ENCODE results near the gene TYMS. TPM values are rescaled to one million over a fixed set of nuclear protein-coding genes. Genes with fewer than 3 reads are reported as not detected.

The TYMS gene
- total RNA-seq, 1 experiment from 2014 or later, result 202 TPM

- Histone ChIP-seq H3K4me3 (ENCODE audit: low read depth in 2 of 2, low read length in 2 of 2) (no peak overlapping the region), H3K9me3 (ENCODE audit: control insufficient read depth, insufficient read depth, low read depth, low read length) (no peaks in the 10 kb centered on the region), H3K27me3 (ENCODE audit: control insufficient read depth, insufficient read depth, low read length) (no peaks in the 10 kb centered on the region), H3K4me1 (ENCODE audit: control insufficient read depth, insufficient read depth, low read length) (peaks cover 7% of the 10 kb centered on the region; the same call in 1 of the 2 replicates), H3K36me3 (ENCODE audit: control insufficient read depth, insufficient read depth, low read length) (no peaks in the 10 kb centered on the region; the same call in 1 of the 2 replicates), H3K27ac (ENCODE audit: low read length) (no peak overlapping the region)
- no peak for ATAC-seq
- intact Hi-C loops (cut with micrococcal nuclease; ENCODE audit: unreplicated experiment) (loop anchor here (10.0 kb wide), 2 partner anchors 85 to 125 kb away; no protein-coding TSS in a partner anchor), in situ Hi-C loops (cut with HindIII; ENCODE audit: low pct_unique_long_range_greater_than_20kb, low sequenced_read_pairs) (no loop called here)
- TF ChIP-seq REST (IDR thresholded peaks at IDR 0.05; ENCODE audit: insufficient read depth in 1 of 2, low read depth in 2 of 2, low read length in 1 of 2) (no peak), CTCF (IDR thresholded peaks at IDR 0.05) (no peak), POLR2AphosphoS5 (IDR thresholded peaks at IDR 0.05; ENCODE audit: low read depth, low read length) (no peak), TCF7L2 (IDR thresholded peaks at IDR 0.05; ENCODE audit: low read depth, low read length) (no peak), SIN3A (IDR thresholded peaks at IDR 0.05; ENCODE audit: borderline replicate concordance, insufficient read depth, low read depth, low read length) (no peak)
- DNase-seq (ENCODE audit: low read depth, low spot score), result no peak
- POLR2A ChIA-PET, result no interaction called here
- CTCF ChIA-PET, result no interaction called here
- no TSS peak for BruUV-seq (replicated peaks)
These were observed 52.3 kb downstream of the TYMS start for GRCh38 chr18:709771-710170.

GRCh38 chr18:710418-711300 is 53.2 kb downstream of the TYMS start:
- ChIA-PET POLR2A (interaction anchor here (1.0 kb wide), 1 partner anchor 128 kb away, joined by 3 read pairs; no protein-coding TSS in a partner anchor), CTCF (no interaction called here)
- H3K27me3 ChIP-seq (ENCODE audit: control insufficient read depth, insufficient read depth, low read length), result no peaks in the 10 kb centered on the region
- no peak for TF ChIP-seq CTCF (IDR thresholded peaks at IDR 0.05)
- TF ChIP-seq TCF7L2 (IDR thresholded peaks at IDR 0.05; ENCODE audit: low read depth, low read length), result no peak
- TF ChIP-seq SIN3A (IDR thresholded peaks at IDR 0.05; ENCODE audit: borderline replicate concordance, insufficient read depth, low read depth, low read length), result no peak
- TF ChIP-seq REST (IDR thresholded peaks at IDR 0.05; ENCODE audit: insufficient read depth in 1 of 2, low read depth in 2 of 2, low read length in 1 of 2), result no peak
- no peak for TF ChIP-seq POLR2AphosphoS5 (IDR thresholded peaks at IDR 0.05; ENCODE audit: low read depth, low read length)
- no peaks in the 10 kb centered on the region; the same call in 1 of the 2 replicates for H3K36me3 ChIP-seq (ENCODE audit: control insufficient read depth, insufficient read depth, low read length)
- intact Hi-C loops (cut with micrococcal nuclease; ENCODE audit: unreplicated experiment) (loop anchor here (10.0 kb wide), 2 partner anchors 86 to 124 kb away; no protein-coding TSS in a partner anchor), in situ Hi-C loops (cut with HindIII; ENCODE audit: low pct_unique_long_range_greater_than_20kb, low sequenced_read_pairs) (no loop called here)
- peak overlapping the region; percentile 83 to 95 for H3K4me3 ChIP-seq (ENCODE audit: low read depth in 2 of 2, low read length in 2 of 2)
- H3K27ac ChIP-seq (ENCODE audit: low read length), result peak overlapping the region; percentile 96
- H3K9me3 ChIP-seq (ENCODE audit: control insufficient read depth, insufficient read depth, low read depth, low read length), result no peaks in the 10 kb centered on the region
- no peak for ATAC-seq
- BruUV-seq (replicated peaks), result TSS peak; percentile 65
- peaks cover 7% of the 10 kb centered on the region; the same call in 1 of the 2 replicates for H3K4me1 ChIP-seq (ENCODE audit: control insufficient read depth, insufficient read depth, low read length)
- no peak for DNase-seq (ENCODE audit: low read depth, low spot score)

Data from Panc1 (cell line).